Neural progenitor cell (in vitro differentiated cells): Measurements from ENCODE around the gene RIT1.

Experiments
- EZH2phosphoT487 ChIP-seq: fragments of 200-600 bp; sonication (generic); IDR thresholded peaks from 2 replicates; pipeline ENCODE4 v1.6.1; 2017; ENCODE audit warnings: antibody characterized with exemption
- TF ChIP-seq, protein P1 (sequence below): fragments of 200-600 bp; sonication (generic); IDR thresholded peaks from 2 replicates; pipeline ENCODE4 v1.5.1; 2017; ENCODE audit warnings: antibody characterized with exemption, mild to moderate bottlenecking

DNA sequence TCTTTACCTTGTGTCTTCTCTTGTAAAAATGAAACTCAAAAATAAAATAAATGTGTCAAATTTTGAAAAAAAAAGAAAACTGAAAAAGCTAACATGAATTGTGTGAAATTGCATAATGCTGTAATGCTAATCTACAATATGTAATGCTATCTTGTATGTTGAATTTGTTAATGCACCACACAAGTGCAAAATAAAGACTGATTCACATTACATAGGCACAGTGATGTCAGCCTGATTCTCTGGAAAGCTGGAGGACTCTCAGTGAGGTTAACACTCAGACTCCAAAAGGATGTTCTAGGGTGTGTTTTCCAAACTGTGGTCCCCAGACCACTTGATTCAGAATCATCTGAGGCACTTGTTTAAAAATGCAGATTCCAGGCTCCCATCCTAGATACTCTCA is 26.2 kb downstream of the RIT1 start:
- TF ChIP-seq, protein P1, sequence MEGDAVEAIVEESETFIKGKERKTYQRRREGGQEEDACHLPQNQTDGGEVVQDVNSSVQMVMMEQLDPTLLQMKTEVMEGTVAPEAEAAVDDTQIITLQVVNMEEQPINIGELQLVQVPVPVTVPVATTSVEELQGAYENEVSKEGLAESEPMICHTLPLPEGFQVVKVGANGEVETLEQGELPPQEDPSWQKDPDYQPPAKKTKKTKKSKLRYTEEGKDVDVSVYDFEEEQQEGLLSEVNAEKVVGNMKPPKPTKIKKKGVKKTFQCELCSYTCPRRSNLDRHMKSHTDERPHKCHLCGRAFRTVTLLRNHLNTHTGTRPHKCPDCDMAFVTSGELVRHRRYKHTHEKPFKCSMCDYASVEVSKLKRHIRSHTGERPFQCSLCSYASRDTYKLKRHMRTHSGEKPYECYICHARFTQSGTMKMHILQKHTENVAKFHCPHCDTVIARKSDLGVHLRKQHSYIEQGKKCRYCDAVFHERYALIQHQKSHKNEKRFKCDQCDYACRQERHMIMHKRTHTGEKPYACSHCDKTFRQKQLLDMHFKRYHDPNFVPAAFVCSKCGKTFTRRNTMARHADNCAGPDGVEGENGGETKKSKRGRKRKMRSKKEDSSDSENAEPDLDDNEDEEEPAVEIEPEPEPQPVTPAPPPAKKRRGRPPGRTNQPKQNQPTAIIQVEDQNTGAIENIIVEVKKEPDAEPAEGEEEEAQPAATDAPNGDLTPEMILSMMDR, result no peak
- TF ChIP-seq EZH2phosphoT487, result no peak
